Nucleus accumbens (tissue), 56 donors: ENCODE measurements around the gene EPHA5.

Experiments
- DNase-seq, 56 donors: peaks; one replicate each; lab custom pipeline; 2025; lab: John Stamatoyannopoulos, UW

The EPHA5 gene

GRCh38 chr4:65635051-65635821 lies 35.1 kb downstream of the EPHA5 start:
- no peak for DNase-seq

GRCh38 chr4:65624651-65625050 lies 45.6 kb downstream of the EPHA5 start:
- DNase-seq = no peak

GRCh38 chr4:65623506-65623905 lies 46.8 kb downstream of the EPHA5 start:
- DNase-seq = no peak

GRCh38 chr4:65617416-65617815 lies 52.9 kb downstream of the EPHA5 start:
- no peak for DNase-seq

GRCh38 chr4:65604515-65604914 lies 65.8 kb downstream of the EPHA5 start:
- no peak for DNase-seq

- no peak for DNase-seq
Measured at GRCh38 chr4:65600656-65601055, 69.6 kb downstream of the EPHA5 start.

- DNase-seq = no peak
Measured at GRCh38 chr4:65599340-65599739, 70.9 kb downstream of the EPHA5 start.

GRCh38 chr4:65597697-65598096 lies 72.6 kb downstream of the EPHA5 start:
- DNase-seq = no peak

GRCh38 chr4:65592089-65592488 lies 78.2 kb downstream of the EPHA5 start:
- DNase-seq = no peak

GRCh38 chr4:65589921-65590320 lies 80.4 kb downstream of the EPHA5 start:
- no peak for DNase-seq

- DNase-seq = no peak
Measured at GRCh38 chr4:65589331-65589730, 81.0 kb downstream of the EPHA5 start.

- no peak for DNase-seq
Measured at GRCh38 chr4:65580551-65580950, 89.7 kb downstream of the EPHA5 start.

- no peak for DNase-seq
Measured at GRCh38 chr4:65566473-65566872, 103.8 kb downstream of the EPHA5 start.

GRCh38 chr4:65561164-65561563 lies 109.1 kb downstream of the EPHA5 start:
- DNase-seq = no peak

GRCh38 chr4:65559270-65559669 lies 111.0 kb downstream of the EPHA5 start:
- DNase-seq = no peak

GRCh38 chr4:65552057-65552456 lies 118.2 kb downstream of the EPHA5 start:
- DNase-seq = no peak

GRCh38 chr4:65550500-65550899 lies 119.8 kb downstream of the EPHA5 start:
- DNase-seq = no peak

GRCh38 chr4:65546882-65547416 lies 123.3 kb downstream of the EPHA5 start:
- no peak for DNase-seq

GRCh38 chr4:65538571-65538970 lies 131.7 kb downstream of the EPHA5 start:
- DNase-seq = no peak

GRCh38 chr4:65535113-65535512 lies 135.2 kb downstream of the EPHA5 start:
- DNase-seq = no peak

GRCh38 chr4:65521666-65522065 lies 148.6 kb downstream of the EPHA5 start:
- no peak for DNase-seq

GRCh38 chr4:65515646-65516045 lies 154.6 kb downstream of the EPHA5 start:
- DNase-seq = no peak

GRCh38 chr4:65510976-65511375 lies 159.3 kb downstream of the EPHA5 start:
- DNase-seq = no peak
